PC-3 (cell line): ENCODE results near the gene BTN1A1. TPM values are rescaled to one million over a fixed set of nuclear protein-coding genes. Genes with fewer than 3 reads are reported as not detected.

Experiments used
- ATAC-seq: fragments of 200-7000 bp; cut with Tn5 transposase; 2 replicates; pipeline ENCODE4 v1.9.1; 2020; ENCODE audit warnings: mild to moderate bottlenecking, moderate library complexity
- BruUV-seq: library from RNA; stranded (reverse); fragments of 400-500 nt; replicated peaks from 2 replicates; lab custom pipeline; 2021; lab: Mats Ljungman, UMichigan
- CTCF ChIA-PET: fragments of 300-600 bp; sonication (Branson Sonifier 250); formaldehyde crosslinking; loops from one replicate; lab custom pipeline; 2022; ENCODE audit warnings: antibody characterized with exemption; lab: Charles Lee
- POLR2A ChIA-PET: fragments of 300-600 bp; sonication (Branson Sonifier 250); formaldehyde crosslinking; loops from one replicate; lab custom pipeline; 2022; ENCODE audit warnings: antibody characterized with exemption; ENCODE audit not compliant: unreplicated experiment; lab: Charles Lee
- DNase-seq: peaks from one replicate; pipeline ENCODE4 v3.0.0-alpha.2; 2015
- H2AFZ ChIP-seq: fragments of 300-600 bp; sonication (generic); 2 replicates; pipeline ENCODE4 v1.6.0; 2016; ENCODE audit warnings: antibody characterized with exemption, low read length
- H3F3A ChIP-seq: fragments of 300-600 bp; sonication (generic); one replicate; pipeline ENCODE4 v1.6.0; 2017; ENCODE audit warnings: antibody characterized with exemption, low read length, control low read depth, mild to moderate bottlenecking; ENCODE audit not compliant: unreplicated experiment
- H3K27ac ChIP-seq: fragments of 300-600 bp; sonication (generic); 2 replicates; pipeline ENCODE4 v1.5.1; 2016; ENCODE audit warnings: mild to moderate bottlenecking, low read length
- H3K27me3 ChIP-seq: fragments of 300-600 bp; sonication (generic); 2 replicates; pipeline ENCODE4 v1.6.1; 2016; ENCODE audit warnings: low read length, mixed read lengths
- H3K36me3 ChIP-seq: fragments of 300-600 bp; sonication (generic); 2 replicates; pipeline ENCODE4 v1.6.1; 2016; ENCODE audit warnings: low read depth, mixed run types, low read length, mixed read lengths
- H3K4me1 ChIP-seq: fragments of 300-600 bp; sonication (generic); 2 replicates; pipeline ENCODE4 v1.5.1; 2016; ENCODE audit warnings: low read length; ENCODE audit not compliant: insufficient read depth
- H3K4me2 ChIP-seq: fragments of 300-600 bp; sonication (generic); 2 replicates; pipeline ENCODE4 v1.6.0; 2016; ENCODE audit warnings: low read length
- H3K4me3 ChIP-seq: fragments of 300-600 bp; sonication (generic); 2 replicates; pipeline ENCODE4 v1.5.1; 2016; ENCODE audit warnings: mild to moderate bottlenecking, low read length, mixed read lengths
- H3K79me2 ChIP-seq: fragments of 300-600 bp; sonication (generic); 2 replicates; pipeline ENCODE4 v1.6.1; 2017; ENCODE audit warnings: low read length, mixed read lengths
- H3K9ac ChIP-seq: fragments of 300-600 bp; sonication (generic); 2 replicates; pipeline ENCODE4 v1.6.0; 2016; ENCODE audit warnings: mild to moderate bottlenecking, low read length
- H3K9me2 ChIP-seq: fragments of 300-600 bp; sonication (generic); replicated peaks from 2 replicates; pipeline ENCODE4 v1.6.1; 2016; ENCODE audit warnings: mixed run types, low read length, mixed read lengths
- H3K9me3 ChIP-seq: fragments of 300-600 bp; sonication (generic); 2 replicates; pipeline ENCODE4 v1.6.1; 2016; ENCODE audit warnings: low read length, mixed read lengths
- H4K20me1 ChIP-seq: fragments of 300-600 bp; sonication (generic); 2 replicates; pipeline ENCODE4 v1.6.1; 2016; ENCODE audit warnings: low read length, mixed read lengths
- CTCF ChIP-seq: fragments of 300-600 bp; sonication (generic); conservative IDR thresholded peaks from 2 replicates; pipeline ENCODE4 v1.5.1; 2017; ENCODE audit warnings: antibody characterized with exemption, low read depth, mild to moderate bottlenecking, low read length
- EZH2 ChIP-seq: fragments of 300-600 bp; sonication (generic); IDR thresholded peaks from one replicate; pipeline ENCODE4 v1.6.1; 2017; ENCODE audit warnings: antibody characterized with exemption, mild to moderate bottlenecking, low read length; ENCODE audit not compliant: unreplicated experiment
- EZH2phosphoT487 ChIP-seq: fragments of 300-600 bp; sonication (generic); IDR thresholded peaks from 2 replicates; pipeline ENCODE4 v1.6.1; 2018; ENCODE audit warnings: mild to moderate bottlenecking, antibody characterized with exemption, low read length, borderline replicate concordance
- intact Hi-C: fragments of 100-400 bp; cut with micrococcal nuclease; formaldehyde crosslinking; loops from 2 replicates; pipeline ENCODE4 v1.9.0; 2023
- total RNA-seq: library from RNA; depleted of rRNA; stranded (reverse); fragments of >200 nt; gene quantifications from 2 replicates; pipeline ENCODE4 v1.2.3, GENCODE V29; 2014

Gene BTN1A1
- total RNA-seq, 1 experiment from 2014 or later = not detected

GRCh38 chr6:26516481-26517427, 16.7 kb downstream of the BTN1A1 start:
- intact Hi-C loops = no loop called here
- ATAC-seq (no peak), DNase-seq (no peak)
- POLR2A ChIA-PET = no interaction called here
- TF ChIP-seq EZH2 (no peak), EZH2phosphoT487 (no peak), CTCF (no peak)
- no peaks in the 10 kb centered on the region for H3F3A ChIP-seq
- no peak overlapping the region for H3K9ac ChIP-seq
- no peaks in the 10 kb centered on the region for H3K79me2 ChIP-seq
- no peaks in the 10 kb centered on the region for H4K20me1 ChIP-seq
- CTCF ChIA-PET = no interaction called here
- peaks cover 6% of the 10 kb centered on the region for H3K4me1 ChIP-seq
- BruUV-seq = no TSS peak
- H3K27me3 ChIP-seq = no peaks in the 10 kb centered on the region
- no peak overlapping the region for H3K4me2 ChIP-seq
- H3K9me2 ChIP-seq = no peaks in the 10 kb centered on the region
- H3K27ac ChIP-seq = no peak overlapping the region
- no peaks in the 10 kb centered on the region for H3K36me3 ChIP-seq
- no peak overlapping the region for H2AFZ ChIP-seq
- H3K4me3 ChIP-seq = no peak overlapping the region
- no peaks in the 10 kb centered on the region for H3K9me3 ChIP-seq

GRCh38 chr6:26519359-26519758, 19.3 kb downstream of the BTN1A1 start:
- no peaks in the 10 kb centered on the region for H4K20me1 ChIP-seq
- intact Hi-C loops = no loop called here
- no peak overlapping the region for H3K9ac ChIP-seq
- ChIA-PET CTCF (no interaction called here), POLR2A (no interaction called here)
- no peak overlapping the region for H2AFZ ChIP-seq
- H3K4me3 ChIP-seq = no peak overlapping the region
- BruUV-seq = no TSS peak
- DNase-seq (no peak), ATAC-seq (no peak)
- no peaks in the 10 kb centered on the region for H3K9me2 ChIP-seq
- no peaks in the 10 kb centered on the region for H3K9me3 ChIP-seq
- H3K4me1 ChIP-seq = peaks cover 15% of the 10 kb centered on the region
- no peak for TF ChIP-seq CTCF
- TF ChIP-seq EZH2 = no peak
- no peak for TF ChIP-seq EZH2phosphoT487
- no peaks in the 10 kb centered on the region for H3K36me3 ChIP-seq
- H3K27ac ChIP-seq = no peak overlapping the region
- no peaks in the 10 kb centered on the region for H3K79me2 ChIP-seq
- H3F3A ChIP-seq = no peaks in the 10 kb centered on the region
- H3K4me2 ChIP-seq = no peak overlapping the region
- no peaks in the 10 kb centered on the region for H3K27me3 ChIP-seq
